NB4 (cell line): ENCODE measurements around the gene BUB1.
"Not testable (repeated sequence)": the region's sequence is repeated elsewhere in the genome, so short reads cannot be mapped to it uniquely, and the experiment has no call there.

ENCODE experiments used
- DNase-seq: peaks from one replicate; pipeline ENCODE4 v3.0.0; 2010; ENCODE audit warnings: low read depth
- H3K4me3 ChIP-seq: one replicate; pipeline ENCODE4 v1.5.1; 2011; ENCODE audit warnings: mild to moderate bottlenecking, low read depth, low read length, moderate library complexity
- CTCF ChIP-seq: IDR thresholded peaks from one replicate; pipeline ENCODE4 v1.5.1; 2012; ENCODE audit warnings: low read depth, low read length
- MAX ChIP-seq: IDR thresholded peaks from 2 replicates; pipeline ENCODE4 v1.6.1; 2011; ENCODE audit warnings: low read depth, low read length
- MYC ChIP-seq: IDR thresholded peaks from 2 replicates; pipeline ENCODE4 v1.6.1; 2011; ENCODE audit warnings: low read depth, low read length
- POLR2A ChIP-seq: IDR thresholded peaks from 2 replicates; pipeline ENCODE4 v1.6.1; 2011; ENCODE audit warnings: mild to moderate bottlenecking; ENCODE audit not compliant: insufficient read length; ENCODE audit errors: extremely low read depth

Gene BUB1

GRCh38 chr2:110639972-110640371, 37.9 kb downstream of the BUB1 start:
- no peak overlapping the region for H3K4me3 ChIP-seq
- DNase-seq: peak; percentile 14
- TF ChIP-seq MAX (no peak), MYC (no peak), CTCF (no peak), POLR2A (no peak)

GRCh38 chr2:110638952-110639695, 38.7 kb downstream of the BUB1 start:
- DNase-seq: no peak
- no peak for TF ChIP-seq MAX
- no peak for TF ChIP-seq POLR2A
- TF ChIP-seq MYC: no peak
- no peak for TF ChIP-seq CTCF
- H3K4me3 ChIP-seq: no peak overlapping the region

- no peak for DNase-seq
- H3K4me3 ChIP-seq: no peak overlapping the region
- no peak for TF ChIP-seq POLR2A
- TF ChIP-seq MAX: no peak
- no peak for TF ChIP-seq MYC
- TF ChIP-seq CTCF: no peak
Measured at GRCh38 chr2:110638004-110638403, 39.9 kb downstream of the BUB1 start.

GRCh38 chr2:110637093-110637492, 40.8 kb downstream of the BUB1 start:
- DNase-seq: no peak
- H3K4me3 ChIP-seq: no peak overlapping the region
- no peak for TF ChIP-seq MAX
- no peak for TF ChIP-seq MYC
- TF ChIP-seq CTCF: no peak
- no peak for TF ChIP-seq POLR2A

GRCh38 chr2:110635949-110636628, 41.8 kb downstream of the BUB1 start:
- H3K4me3 ChIP-seq: not testable (repeated sequence)

GRCh38 chr2:110627348-110627747, 50.5 kb downstream of the BUB1 start:
- H3K4me3 ChIP-seq, DNase-seq: not testable (repeated sequence)

More at GRCh38 chr2:110635949-110636628, 41.8 kb downstream of the BUB1 start:
- not testable (repeated sequence) for DNase-seq

- not testable (repeated sequence) for H3K4me3 ChIP-seq, DNase-seq
Measured at GRCh38 chr2:110619326-110619939, 58.4 kb downstream of the BUB1 start.

- not testable (repeated sequence) for DNase-seq, H3K4me3 ChIP-seq
Measured at GRCh38 chr2:110613927-110614326, 63.9 kb downstream of the BUB1 start.

- DNase-seq: peak; percentile 6
- not testable (repeated sequence) for H3K4me3 ChIP-seq
Measured at GRCh38 chr2:110610613-110611250, 67.1 kb downstream of the BUB1 start.

- not testable (repeated sequence) for H3K4me3 ChIP-seq, DNase-seq
Measured at GRCh38 chr2:110609843-110610612, 67.8 kb downstream of the BUB1 start.
